Measurements from ENCODE around the gene GSE1.

DNA sequence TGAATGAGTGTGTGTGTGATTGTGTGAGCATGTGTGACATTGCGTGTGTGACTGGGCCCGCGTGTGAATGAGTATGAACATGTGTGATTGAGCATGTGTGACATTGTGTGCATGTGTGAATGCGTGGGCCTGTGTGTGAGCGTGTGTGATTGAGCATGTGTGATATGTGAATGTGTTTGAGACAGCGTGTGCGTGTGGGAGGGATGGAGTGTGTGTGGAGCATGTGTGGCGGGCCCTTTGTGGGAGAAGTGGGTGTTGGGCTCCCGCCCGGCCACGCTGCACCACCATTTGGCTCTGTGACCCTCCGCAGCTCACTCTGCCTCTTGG is 22.7 kb upstream of the GSE1 start:
- TF ChIP-seq EZH2 (IDR thresholded peaks at IDR 0.05) (no peak), SIN3A (IDR thresholded peaks at IDR 0.05; ENCODE audit: low read depth) (no peak), POLR2A (IDR thresholded peaks at IDR 0.05; ENCODE audit: borderline replicate concordance, extremely low read depth, insufficient read depth, insufficient read length) (no peak), YY1 (IDR thresholded peaks at IDR 0.05; ENCODE audit: extremely low read depth, insufficient replicate concordance, low read depth, low read length) (no peak), POLR2AphosphoS5 (IDR thresholded peaks at IDR 0.05; ENCODE audit: low read depth, low read length) (no peak), TCF7L2 (IDR thresholded peaks at IDR 0.05; ENCODE audit: borderline replicate concordance, extremely low read depth, insufficient read depth, insufficient read length) (no peak), CEBPB (IDR thresholded peaks at IDR 0.05; ENCODE audit: low read depth) (no peak), SRF (IDR thresholded peaks at IDR 0.05; ENCODE audit: low read depth) (no peak), ZFX (IDR thresholded peaks at IDR 0.05) (no peak), RAD21 (IDR thresholded peaks at IDR 0.05; ENCODE audit: low read depth) (no peak)
- TF ChIP-seq, protein P1, sequence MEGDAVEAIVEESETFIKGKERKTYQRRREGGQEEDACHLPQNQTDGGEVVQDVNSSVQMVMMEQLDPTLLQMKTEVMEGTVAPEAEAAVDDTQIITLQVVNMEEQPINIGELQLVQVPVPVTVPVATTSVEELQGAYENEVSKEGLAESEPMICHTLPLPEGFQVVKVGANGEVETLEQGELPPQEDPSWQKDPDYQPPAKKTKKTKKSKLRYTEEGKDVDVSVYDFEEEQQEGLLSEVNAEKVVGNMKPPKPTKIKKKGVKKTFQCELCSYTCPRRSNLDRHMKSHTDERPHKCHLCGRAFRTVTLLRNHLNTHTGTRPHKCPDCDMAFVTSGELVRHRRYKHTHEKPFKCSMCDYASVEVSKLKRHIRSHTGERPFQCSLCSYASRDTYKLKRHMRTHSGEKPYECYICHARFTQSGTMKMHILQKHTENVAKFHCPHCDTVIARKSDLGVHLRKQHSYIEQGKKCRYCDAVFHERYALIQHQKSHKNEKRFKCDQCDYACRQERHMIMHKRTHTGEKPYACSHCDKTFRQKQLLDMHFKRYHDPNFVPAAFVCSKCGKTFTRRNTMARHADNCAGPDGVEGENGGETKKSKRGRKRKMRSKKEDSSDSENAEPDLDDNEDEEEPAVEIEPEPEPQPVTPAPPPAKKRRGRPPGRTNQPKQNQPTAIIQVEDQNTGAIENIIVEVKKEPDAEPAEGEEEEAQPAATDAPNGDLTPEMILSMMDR (IDR thresholded peaks at IDR 0.05 in 2 of 3, conservative IDR thresholded peaks at IDR 0.05 in 1 of 3; ENCODE audit: borderline replicate concordance in 1 of 3, insufficient read depth in 1 of 3, low read depth in 2 of 3, low read length in 2 of 3) = no peak
- TF ChIP-seq, protein P2, sequence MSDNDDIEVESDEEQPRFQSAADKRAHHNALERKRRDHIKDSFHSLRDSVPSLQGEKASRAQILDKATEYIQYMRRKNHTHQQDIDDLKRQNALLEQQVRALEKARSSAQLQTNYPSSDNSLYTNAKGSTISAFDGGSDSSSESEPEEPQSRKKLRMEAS (IDR thresholded peaks at IDR 0.05) = no peak
